GM23338 (cell line): ENCODE results near the gene SPNS3. TPM values are rescaled to one million over a fixed set of nuclear protein-coding genes. Genes with fewer than 3 reads are reported as not detected.

Source experiments
- ATAC-seq: fragments of 200-7000 bp; cut with Tn5 transposase; 3 replicates; pipeline ENCODE4 v1.9.1; 2020
- DNase-seq: peaks from one replicate; pipeline ENCODE4 v3.0.0-alpha.2; 2015; ENCODE audit warnings: low spot score
- H2AFZ ChIP-seq: fragments of 200-600 bp; sonication (generic); 2 replicates; pipeline ENCODE4 v1.8.0; 2016; ENCODE audit warnings: antibody characterized with exemption, mild to moderate bottlenecking, moderate library complexity
- H3F3A ChIP-seq: fragments of 200-600 bp; sonication (generic); replicated peaks from 2 replicates; pipeline ENCODE4 v1.8.0; 2017; ENCODE audit warnings: antibody characterized with exemption, mixed run types, low read depth
- H3K27ac ChIP-seq: fragments of 200-600 bp; sonication (generic); 2 replicates; pipeline ENCODE4 v1.6.1; 2016; ENCODE audit warnings: low read depth
- H3K27me3 ChIP-seq: fragments of 200-600 bp; sonication (generic); 2 replicates; pipeline ENCODE4 v1.8.0; 2016; ENCODE audit warnings: mild to moderate bottlenecking, mixed run types, moderate library complexity; ENCODE audit not compliant: insufficient read depth
- H3K36me3 ChIP-seq: fragments of 200-600 bp; sonication (generic); 2 replicates; pipeline ENCODE4 v1.8.0; 2016; ENCODE audit warnings: mild to moderate bottlenecking; ENCODE audit not compliant: insufficient read depth
- H3K4me1 ChIP-seq: fragments of 200-600 bp; sonication (generic); 2 replicates; pipeline ENCODE4 v1.8.0; 2016; ENCODE audit warnings: mild to moderate bottlenecking, moderate library complexity; ENCODE audit not compliant: insufficient read depth
- H3K4me2 ChIP-seq: fragments of 200-600 bp; sonication (generic); 2 replicates; pipeline ENCODE4 v1.7.1; 2017; ENCODE audit warnings: mixed run types
- H3K4me3 ChIP-seq: fragments of 200-600 bp; sonication (generic); 2 replicates; pipeline ENCODE4 v1.6.1; 2016; ENCODE audit warnings: mixed run types
- H3K79me2 ChIP-seq: fragments of 200-600 bp; sonication (generic); replicated peaks from 2 replicates; pipeline ENCODE4 v1.8.0; 2017; ENCODE audit warnings: mild to moderate bottlenecking; ENCODE audit not compliant: insufficient read depth
- H3K9me2 ChIP-seq: fragments of 200-600 bp; sonication (generic); 2 replicates; pipeline ENCODE4 v1.8.0; 2017; ENCODE audit not compliant: insufficient read depth
- H4K20me1 ChIP-seq: fragments of 200-600 bp; sonication (generic); replicated peaks from 2 replicates; pipeline ENCODE4 v1.8.0; 2017; ENCODE audit warnings: mild to moderate bottlenecking; ENCODE audit not compliant: insufficient read depth
- H3K27ac Mint-ChIP-seq: 2 replicates; pipeline ENCODE4 v1.8.0; 2020; ENCODE audit warnings: inconsistent platforms, mild to moderate bottlenecking, moderate library complexity, mixed read lengths
- H3K27me3 Mint-ChIP-seq: 3 replicates; pipeline ENCODE4 v1.8.0; 2022; ENCODE audit warnings: low read depth, mild to moderate bottlenecking, moderate library complexity, mixed read lengths, inconsistent platforms; ENCODE audit not compliant: insufficient read depth, poor library complexity
- H3K36me3 Mint-ChIP-seq: 3 replicates; pipeline ENCODE4 v1.8.0; 2021; ENCODE audit warnings: low read depth, mild to moderate bottlenecking, inconsistent platforms, moderate library complexity, mixed read lengths
- H3K4me1 Mint-ChIP-seq: 3 replicates; pipeline ENCODE4 v1.8.0; 2020; ENCODE audit warnings: mild to moderate bottlenecking, inconsistent platforms, mixed read lengths
- H3K4me3 Mint-ChIP-seq: 3 replicates; pipeline ENCODE4 v1.8.0; 2021; ENCODE audit warnings: moderate library complexity, mild to moderate bottlenecking, inconsistent platforms, mixed read lengths
- H3K9me3 Mint-ChIP-seq: 3 replicates; pipeline ENCODE4 v1.8.0; 2020; ENCODE audit warnings: moderate library complexity, mild to moderate bottlenecking, inconsistent platforms, mixed read lengths
- CREB1 ChIP-seq: fragments of 250-450 bp; sonication (Bioruptor Pico); IDR thresholded peaks from 2 replicates; pipeline ENCODE4 v1.5.0; 2020; ENCODE audit warnings: low read depth, mild to moderate bottlenecking, moderate library complexity
- EZH2 ChIP-seq: fragments of 200-600 bp; sonication (generic); IDR thresholded peaks from one replicate; pipeline ENCODE4 v1.8.0; 2017; ENCODE audit warnings: antibody characterized with exemption, mild to moderate bottlenecking, low read depth; ENCODE audit not compliant: unreplicated experiment
- STAT1 ChIP-seq: IDR thresholded peaks from one replicate; pipeline ENCODE4 v1.6.1; 2016; ENCODE audit warnings: antibody characterized with exemption; ENCODE audit not compliant: unreplicated experiment
- ZNF331 ChIP-seq: fragments of 250-450 bp; sonication (Bioruptor Pico); IDR thresholded peaks from 2 replicates; pipeline ENCODE4 v1.5.0; 2020; ENCODE audit warnings: low read depth, mild to moderate bottlenecking, moderate library complexity
- polyA plus RNA-seq: library from polyadenylated mRNA; unstranded; fragments of >200 nt; fragmentation: Nextera tagmentation; extraction: Ambion mirVana; gene quantifications from 2 replicates; pipeline ENCODE4 v1.2.1, GENCODE V29; 2016
- total RNA-seq: library from RNA; depleted of rRNA; stranded (reverse); fragments of >200 nt; shearing (Covaris generic); gene quantifications from 2 replicates; pipeline ENCODE4 v1.2.3, GENCODE V29; 2014
- TF ChIP-seq, protein P1 (sequence below), 2 experiments: fragments of 200-600 bp in 1 of 2; sonication (generic) in 1 of 2; conservative IDR thresholded peaks; 2 replicates each; pipeline versions ENCODE4 v1.5.1 to v1.6.1; 2016 to 2017; ENCODE audit warnings: antibody characterized with exemption in 2 of 2, low read depth in 2 of 2, mild to moderate bottlenecking in 2 of 2, moderate library complexity in 1 of 2
- TF ChIP-seq, protein P2 (sequence below): fragments of 250-450 bp; sonication (Bioruptor Pico); IDR thresholded peaks from 2 replicates; pipeline ENCODE4 v1.5.0; 2020; ENCODE audit warnings: mild to moderate bottlenecking, moderate library complexity

Gene SPNS3
- total and polyA plus RNA-seq, 2 experiments from 2014 or later: not detected

DNA sequence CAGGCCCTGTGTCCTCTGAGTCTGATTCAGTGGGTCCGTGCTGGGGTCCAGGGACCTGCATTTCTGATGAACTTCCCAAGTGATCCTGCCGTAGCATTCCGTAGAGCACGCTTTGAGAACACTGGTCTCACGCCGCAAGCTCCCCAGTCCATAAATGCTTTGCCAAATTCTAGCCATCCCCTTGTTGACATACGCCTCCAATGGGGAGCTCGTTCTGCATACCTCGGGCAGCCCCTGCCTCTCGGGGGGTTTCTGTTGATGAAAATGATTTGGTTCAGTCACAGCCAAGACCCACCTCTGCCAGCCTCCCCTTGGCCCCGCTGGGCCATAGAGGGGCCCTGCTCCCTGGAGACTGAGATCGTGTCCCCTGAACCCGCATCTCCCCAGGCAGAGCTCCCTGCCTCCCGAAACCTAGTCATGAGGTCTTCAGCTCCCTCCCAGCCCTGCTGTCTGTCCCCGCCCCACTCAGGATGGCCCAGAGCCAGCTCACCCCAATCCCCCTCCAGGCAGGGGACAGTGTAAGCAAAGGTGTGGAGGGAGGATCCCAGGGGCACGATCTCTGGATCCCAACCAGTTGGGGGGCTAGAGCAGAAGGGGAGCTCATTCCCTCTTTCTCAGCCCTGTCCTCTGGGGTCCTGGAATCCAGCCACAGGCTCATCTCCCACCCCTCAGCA lies 48.7 kb downstream of the SPNS3 start:
- no peaks in the 10 kb centered on the region for H3K9me3 Mint-ChIP-seq
- Histone ChIP-seq H3K27ac (no peak overlapping the region), H3K79me2 (no peaks in the 10 kb centered on the region), H3K27me3 (no peaks in the 10 kb centered on the region), H4K20me1 (no peaks in the 10 kb centered on the region), H3K4me1 (no peaks in the 10 kb centered on the region), H3K4me2 (no peak overlapping the region), H3K9me2 (no peaks in the 10 kb centered on the region), H3K36me3 (no peaks in the 10 kb centered on the region), H2AFZ (no peak overlapping the region), H3F3A (no peaks in the 10 kb centered on the region), H3K4me3 (no peak overlapping the region)
- TF ChIP-seq CREB1 (CRISPR knock-in tag): no peak
- no peak for TF ChIP-seq EZH2
- TF ChIP-seq ZNF331: no peak
- TF ChIP-seq, protein P1, sequence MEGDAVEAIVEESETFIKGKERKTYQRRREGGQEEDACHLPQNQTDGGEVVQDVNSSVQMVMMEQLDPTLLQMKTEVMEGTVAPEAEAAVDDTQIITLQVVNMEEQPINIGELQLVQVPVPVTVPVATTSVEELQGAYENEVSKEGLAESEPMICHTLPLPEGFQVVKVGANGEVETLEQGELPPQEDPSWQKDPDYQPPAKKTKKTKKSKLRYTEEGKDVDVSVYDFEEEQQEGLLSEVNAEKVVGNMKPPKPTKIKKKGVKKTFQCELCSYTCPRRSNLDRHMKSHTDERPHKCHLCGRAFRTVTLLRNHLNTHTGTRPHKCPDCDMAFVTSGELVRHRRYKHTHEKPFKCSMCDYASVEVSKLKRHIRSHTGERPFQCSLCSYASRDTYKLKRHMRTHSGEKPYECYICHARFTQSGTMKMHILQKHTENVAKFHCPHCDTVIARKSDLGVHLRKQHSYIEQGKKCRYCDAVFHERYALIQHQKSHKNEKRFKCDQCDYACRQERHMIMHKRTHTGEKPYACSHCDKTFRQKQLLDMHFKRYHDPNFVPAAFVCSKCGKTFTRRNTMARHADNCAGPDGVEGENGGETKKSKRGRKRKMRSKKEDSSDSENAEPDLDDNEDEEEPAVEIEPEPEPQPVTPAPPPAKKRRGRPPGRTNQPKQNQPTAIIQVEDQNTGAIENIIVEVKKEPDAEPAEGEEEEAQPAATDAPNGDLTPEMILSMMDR (conservative IDR thresholded peaks at IDR 0.05; ENCODE audit: low read depth in 2 of 2): no peak
- no peak for TF ChIP-seq STAT1
- TF ChIP-seq, protein P2, sequence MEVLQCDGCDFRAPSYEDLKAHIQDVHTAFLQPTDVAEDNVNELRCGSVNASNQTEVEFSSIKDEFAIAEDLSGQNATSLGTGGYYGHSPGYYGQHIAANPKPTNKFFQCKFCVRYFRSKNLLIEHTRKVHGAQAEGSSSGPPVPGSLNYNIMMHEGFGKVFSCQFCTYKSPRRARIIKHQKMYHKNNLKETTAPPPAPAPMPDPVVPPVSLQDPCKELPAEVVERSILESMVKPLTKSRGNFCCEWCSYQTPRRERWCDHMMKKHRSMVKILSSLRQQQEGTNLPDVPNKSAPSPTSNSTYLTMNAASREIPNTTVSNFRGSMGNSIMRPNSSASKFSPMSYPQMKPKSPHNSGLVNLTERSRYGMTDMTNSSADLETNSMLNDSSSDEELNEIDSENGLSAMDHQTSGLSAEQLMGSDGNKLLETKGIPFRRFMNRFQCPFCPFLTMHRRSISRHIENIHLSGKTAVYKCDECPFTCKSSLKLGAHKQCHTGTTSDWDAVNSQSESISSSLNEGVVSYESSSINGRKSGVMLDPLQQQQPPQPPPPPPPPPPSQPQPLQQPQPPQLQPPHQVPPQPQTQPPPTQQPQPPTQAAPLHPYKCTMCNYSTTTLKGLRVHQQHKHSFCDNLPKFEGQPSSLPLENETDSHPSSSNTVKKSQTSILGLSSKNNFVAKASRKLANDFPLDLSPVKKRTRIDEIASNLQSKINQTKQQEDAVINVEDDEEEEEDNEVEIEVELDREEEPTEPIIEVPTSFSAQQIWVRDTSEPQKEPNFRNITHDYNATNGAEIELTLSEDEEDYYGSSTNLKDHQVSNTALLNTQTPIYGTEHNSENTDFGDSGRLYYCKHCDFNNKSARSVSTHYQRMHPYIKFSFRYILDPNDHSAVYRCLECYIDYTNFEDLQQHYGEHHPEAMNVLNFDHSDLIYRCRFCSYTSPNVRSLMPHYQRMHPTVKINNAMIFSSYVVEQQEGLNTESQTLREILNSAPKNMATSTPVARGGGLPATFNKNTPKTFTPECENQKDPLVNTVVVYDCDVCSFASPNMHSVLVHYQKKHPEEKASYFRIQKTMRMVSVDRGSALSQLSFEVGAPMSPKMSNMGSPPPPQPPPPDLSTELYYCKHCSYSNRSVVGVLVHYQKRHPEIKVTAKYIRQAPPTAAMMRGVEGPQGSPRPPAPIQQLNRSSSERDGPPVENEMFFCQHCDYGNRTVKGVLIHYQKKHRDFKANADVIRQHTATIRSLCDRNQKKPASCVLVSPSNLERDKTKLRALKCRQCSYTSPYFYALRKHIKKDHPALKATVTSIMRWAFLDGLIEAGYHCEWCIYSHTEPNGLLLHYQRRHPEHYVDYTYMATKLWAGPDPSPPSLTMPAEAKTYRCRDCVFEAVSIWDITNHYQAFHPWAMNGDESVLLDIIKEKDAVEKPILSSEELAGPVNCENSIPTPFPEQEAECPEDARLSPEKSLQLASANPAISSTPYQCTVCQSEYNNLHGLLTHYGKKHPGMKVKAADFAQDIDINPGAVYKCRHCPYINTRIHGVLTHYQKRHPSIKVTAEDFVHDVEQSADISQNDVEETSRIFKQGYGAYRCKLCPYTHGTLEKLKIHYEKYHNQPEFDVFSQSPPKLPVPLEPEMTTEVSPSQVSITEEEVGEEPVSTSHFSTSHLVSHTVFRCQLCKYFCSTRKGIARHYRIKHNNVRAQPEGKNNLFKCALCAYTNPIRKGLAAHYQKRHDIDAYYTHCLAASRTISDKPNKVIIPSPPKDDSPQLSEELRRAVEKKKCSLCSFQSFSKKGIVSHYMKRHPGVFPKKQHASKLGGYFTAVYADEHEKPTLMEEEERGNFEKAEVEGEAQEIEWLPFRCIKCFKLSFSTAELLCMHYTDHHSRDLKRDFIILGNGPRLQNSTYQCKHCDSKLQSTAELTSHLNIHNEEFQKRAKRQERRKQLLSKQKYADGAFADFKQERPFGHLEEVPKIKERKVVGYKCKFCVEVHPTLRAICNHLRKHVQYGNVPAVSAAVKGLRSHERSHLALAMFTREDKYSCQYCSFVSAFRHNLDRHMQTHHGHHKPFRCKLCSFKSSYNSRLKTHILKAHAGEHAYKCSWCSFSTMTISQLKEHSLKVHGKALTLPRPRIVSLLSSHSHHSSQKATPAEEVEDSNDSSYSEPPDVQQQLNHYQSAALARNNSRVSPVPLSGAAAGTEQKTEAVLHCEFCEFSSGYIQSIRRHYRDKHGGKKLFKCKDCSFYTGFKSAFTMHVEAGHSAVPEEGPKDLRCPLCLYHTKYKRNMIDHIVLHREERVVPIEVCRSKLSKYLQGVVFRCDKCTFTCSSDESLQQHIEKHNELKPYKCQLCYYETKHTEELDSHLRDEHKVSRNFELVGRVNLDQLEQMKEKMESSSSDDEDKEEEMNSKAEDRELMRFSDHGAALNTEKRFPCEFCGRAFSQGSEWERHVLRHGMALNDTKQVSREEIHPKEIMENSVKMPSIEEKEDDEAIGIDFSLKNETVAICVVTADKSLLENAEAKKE (CRISPR knock-in tag): no peak
- H3K36me3 Mint-ChIP-seq: no peaks in the 10 kb centered on the region
- H3K4me3 Mint-ChIP-seq: no peak overlapping the region
- H3K4me1 Mint-ChIP-seq: peaks cover 11% of the 10 kb centered on the region; the same call in 2 of the 3 replicates
- H3K27me3 Mint-ChIP-seq: peaks cover 18% of the 10 kb centered on the region
- DNase-seq (no peak), ATAC-seq (no peak; the same call in 2 of the 3 replicates)
- no peak overlapping the region for H3K27ac Mint-ChIP-seq
